ENCODE data around the gene MYH14.

GRCh38 chr19:50222691-50223438, 19.4 kb downstream of the MYH14 start:
- TF ChIP-seq POLR2AphosphoS5 (IDR thresholded peaks at IDR 0.05): no peak
- TF ChIP-seq CTCF (IDR thresholded peaks at IDR 0.05): no peak
- TF ChIP-seq POLR2A (IDR thresholded peaks at IDR 0.05): no peak

All from breast epithelium (tissue), 3 donors.